T1000 (cell line): ENCODE results near the gene CBLIF.
"Not testable (repeated sequence)": the region's sequence is repeated elsewhere in the genome, so short reads cannot be mapped to it uniquely, and the experiment has no call there.

Source experiments
- DNase-seq: peaks from one replicate; lab custom pipeline; 2025; ENCODE audit warnings: mixed read lengths; lab: John Stamatoyannopoulos, UW

The CBLIF gene

DNA sequence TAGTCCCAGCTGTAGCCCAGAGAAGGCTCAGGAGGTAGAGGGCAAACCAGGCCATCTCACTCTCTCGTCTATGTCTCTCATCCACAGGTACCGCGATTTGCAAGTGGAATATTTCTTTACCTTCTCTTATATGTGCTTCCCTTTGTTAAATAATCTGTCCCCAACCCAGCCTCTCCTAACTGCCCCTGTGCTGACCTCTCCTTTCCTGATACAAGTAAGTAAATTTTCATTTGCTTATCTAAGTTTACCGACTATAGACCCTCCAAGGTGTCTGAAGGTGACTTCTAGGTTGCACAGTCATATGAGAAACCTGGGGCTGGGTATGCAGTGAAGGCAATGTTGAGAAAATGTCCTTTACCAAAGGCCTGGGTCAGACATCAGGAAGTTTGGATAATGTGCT is at the start of gene CBLIF:
CBLIF (minus strand) TSS at position 101 of the 400 bp plus-strand sequence; CDS start at position 55, 46 bp downstream.
- no peak for DNase-seq

DNA sequence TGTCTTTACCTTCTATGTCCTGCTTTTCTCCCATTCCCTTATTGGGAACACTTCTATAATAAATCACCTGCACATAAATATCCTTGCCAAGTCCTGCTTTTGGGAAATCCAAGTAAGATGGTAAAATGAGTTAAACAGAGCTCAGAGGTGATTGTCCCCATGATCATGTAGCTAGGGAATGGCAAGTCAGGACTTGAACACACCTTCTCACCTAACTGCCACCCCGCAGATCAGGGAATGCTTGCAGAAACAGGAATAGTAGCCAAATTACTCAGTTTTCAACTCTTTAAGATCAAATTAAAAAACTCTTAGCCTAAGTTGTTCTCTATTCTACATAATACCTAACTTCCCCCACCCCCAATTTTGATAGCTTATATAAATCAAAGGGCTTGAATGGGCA is 49.3 kb upstream of the CBLIF start:
- no peak for DNase-seq

DNA sequence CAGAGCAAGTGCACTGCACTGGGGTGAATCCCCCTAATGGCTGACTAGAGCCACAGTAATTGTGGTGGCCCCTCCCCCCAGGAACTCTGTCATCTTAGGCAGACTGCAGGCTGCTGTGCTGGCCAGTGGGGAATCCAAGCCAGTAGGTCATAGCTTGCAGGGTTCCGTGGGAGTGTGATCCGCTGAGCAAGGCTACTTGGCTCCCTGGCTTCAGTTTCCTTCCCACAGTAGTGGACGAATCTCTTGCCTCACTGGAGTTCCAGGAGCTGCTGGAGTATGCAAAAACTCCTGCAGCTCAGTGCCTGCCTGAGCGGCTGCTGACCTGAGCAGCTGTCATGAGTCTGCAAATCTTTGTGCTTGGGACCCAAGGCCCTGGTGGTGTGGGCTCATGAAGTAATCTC is 46.5 kb upstream of the CBLIF start:
- no peak for DNase-seq

DNA sequence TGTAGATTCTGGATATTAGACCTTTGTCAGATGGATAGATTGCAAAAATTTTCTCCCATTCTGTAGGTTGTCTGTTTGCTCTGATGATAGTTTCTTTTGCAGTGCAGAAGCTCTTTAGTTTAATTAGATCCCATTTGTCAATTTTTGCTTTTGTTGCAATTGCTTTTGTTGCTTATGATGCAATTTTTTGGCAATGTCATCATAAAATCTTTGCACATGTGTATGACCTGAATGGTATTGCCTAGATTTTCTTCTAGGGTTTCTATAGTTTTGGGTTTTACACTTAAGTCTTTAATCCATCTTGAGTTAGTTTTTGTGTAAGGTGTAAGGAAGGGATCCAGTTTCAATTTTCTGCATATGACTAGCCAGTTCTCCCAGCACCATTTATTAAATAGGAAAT is 41.9 kb upstream of the CBLIF start:
- not testable (repeated sequence) for DNase-seq

DNA sequence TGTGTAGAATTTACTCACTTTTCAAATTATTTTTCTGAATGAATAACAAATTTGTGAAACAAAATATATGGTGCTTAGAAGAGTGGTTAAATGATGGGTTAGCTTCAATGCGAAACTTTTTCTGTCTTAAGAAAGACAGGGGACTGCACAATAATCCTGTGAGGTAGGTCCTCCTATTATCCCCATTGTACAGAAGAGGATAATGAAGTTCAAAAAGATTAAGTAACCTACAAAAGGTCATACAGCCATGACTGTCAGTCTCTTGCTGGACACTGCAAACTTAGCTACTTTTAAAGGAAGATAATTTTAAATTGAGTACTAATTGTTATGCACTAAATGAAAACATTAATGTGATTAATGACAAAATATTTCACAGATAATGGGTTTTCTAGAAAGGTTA is 38.3 kb upstream of the CBLIF start:
- no peak for DNase-seq

DNA sequence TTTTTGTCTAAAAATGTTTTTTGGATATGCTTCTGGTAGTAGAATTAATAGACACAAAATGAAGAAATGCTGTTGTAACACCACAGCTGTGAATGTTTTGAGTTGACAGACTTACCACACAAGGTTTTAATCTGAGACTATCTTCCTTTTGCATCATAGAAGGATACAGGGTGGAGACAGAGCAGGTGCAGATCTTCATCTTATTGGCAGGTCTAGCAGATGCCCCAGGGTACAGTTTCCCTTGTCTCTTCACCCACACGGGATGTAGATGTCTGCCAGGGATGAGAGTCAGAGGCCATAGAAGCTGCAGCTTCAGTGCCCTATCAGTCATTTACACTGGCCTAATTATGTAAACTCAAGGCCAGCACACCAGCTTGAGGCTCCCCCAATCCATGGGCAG is 34.3 kb upstream of the CBLIF start:
- DNase-seq = no peak

DNA sequence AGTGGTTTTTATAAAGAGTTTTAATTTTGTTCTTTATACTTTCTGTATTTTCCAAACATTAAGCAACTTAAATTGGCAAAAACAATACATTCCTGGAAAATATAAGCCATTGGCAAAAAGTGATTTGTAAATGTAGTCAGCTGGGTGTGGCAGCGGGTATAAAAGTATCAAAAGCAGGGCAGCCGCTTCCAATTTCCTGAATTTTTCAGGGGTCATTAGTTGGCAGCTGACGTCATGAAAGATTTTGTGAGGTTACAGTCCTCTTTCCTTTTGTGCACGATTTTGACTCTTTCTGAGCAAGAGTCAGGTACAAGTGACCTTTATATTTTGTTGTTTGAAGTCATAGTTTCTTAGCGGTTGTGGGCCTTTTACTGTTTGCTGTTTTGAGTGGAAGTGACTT is 33.3 kb upstream of the CBLIF start, which contains the start of gene OOSP3:
OOSP3 (plus strand) TSS at position 208 of the 400 bp plus-strand sequence; CDS start at position 235, 27 bp downstream.
- DNase-seq = no peak

DNA sequence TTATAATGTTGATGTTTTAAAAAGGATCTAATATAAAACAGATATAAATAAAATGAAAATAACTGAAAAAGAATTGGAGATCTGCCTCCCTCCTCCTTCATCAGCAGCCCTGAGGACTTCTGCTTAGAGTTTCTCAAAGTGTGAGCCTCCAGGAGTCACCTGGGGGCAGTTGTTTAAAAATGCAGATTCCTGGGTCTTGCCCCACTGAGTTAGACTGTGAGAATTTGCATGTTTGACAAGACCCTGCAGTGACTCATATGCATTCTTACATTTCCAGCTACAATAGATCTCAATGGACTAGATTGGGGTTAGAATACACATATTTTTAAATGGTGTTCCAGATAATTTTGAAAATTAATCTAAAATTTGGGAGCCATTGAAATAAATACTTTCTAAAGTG is 32.5 kb upstream of the CBLIF start:
- no peak for DNase-seq

DNA sequence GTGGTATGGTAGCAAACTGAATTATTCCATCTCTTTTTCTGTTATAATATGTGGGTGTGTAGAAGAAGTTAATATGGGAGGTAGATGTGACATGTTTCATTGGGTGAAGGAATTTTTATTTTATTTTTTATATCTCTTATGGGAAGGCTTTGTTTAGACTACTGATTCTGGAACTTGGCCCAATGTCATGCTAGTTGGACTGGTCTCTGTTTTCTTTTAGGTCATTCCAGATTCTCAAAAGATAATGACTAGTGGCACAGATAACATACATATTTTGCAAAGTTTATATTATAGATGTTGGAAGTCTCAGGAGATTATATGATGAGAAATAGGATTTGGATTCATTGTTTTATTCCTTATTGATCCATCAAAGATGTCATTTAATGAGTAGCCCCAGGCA is 32.0 kb upstream of the CBLIF start:
- no peak for DNase-seq

DNA sequence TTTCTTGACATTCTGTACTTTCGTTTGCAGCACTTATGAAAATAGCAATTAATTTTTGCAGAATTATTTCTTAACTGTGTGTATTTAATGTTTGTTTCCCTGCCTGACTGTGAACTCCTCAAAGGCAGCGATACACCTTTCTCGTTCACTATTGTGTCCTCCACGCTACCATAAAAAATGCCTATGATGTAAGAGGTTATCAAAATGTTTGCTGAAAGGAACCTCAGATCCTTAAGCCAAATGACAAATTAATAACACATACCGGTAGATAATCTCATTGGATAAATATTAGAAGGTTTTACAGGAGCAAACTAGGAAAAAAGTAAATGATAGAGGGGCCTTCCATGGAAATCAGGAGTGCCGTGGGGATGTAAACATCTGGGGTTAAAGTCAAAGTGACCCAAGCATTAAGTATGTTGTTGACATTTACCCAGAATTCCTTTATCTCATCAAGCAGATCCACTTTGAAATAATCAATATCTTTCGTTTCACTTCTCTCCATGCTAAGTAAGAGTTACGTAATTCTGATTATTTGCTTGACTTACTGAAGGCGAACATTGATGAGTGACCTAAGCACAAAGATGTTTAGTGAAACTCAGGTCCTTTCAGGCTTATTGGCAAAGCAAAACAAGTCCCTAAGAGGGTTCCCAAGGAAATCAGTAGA is 30.7 kb upstream of the CBLIF start:
- no peak for DNase-seq

DNA sequence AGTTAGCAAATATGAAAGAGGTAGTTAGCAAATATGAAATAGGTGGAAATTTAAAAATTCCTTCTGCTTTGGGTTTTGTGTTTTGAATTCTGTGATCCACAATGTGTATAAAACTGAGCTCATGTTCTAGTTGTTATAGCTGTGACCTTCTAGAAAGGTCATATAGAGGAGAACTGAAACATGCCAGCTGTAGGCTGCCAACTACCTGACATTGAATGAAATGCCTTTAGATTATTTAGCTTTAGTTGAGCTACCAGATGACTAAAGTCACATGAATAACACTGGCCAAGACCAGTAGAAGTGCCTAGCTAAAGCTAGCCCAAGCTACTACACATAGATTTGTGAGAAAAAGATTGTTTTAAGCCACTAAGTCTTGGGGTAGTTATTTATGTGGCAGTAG is 26.8 kb upstream of the CBLIF start:
- no peak for DNase-seq

DNA sequence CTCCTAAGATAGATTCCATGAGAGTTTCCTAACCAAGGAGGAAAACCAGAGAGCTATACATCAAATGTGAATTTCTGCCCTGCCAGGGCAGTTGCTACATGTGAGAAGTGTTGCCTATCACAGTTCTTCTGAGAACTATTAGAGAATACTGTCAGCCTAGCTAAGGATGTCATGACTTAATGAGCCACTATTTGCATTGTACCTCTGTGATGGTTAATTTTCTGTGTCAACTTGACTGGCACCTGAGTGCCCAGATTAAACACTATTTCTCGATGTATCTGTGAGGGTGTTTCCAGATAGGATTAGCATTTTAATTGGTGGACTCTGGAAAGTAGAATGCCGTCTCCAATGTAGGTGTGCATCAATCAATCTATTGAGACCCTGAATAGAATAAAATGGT is 22.6 kb upstream of the CBLIF start:
- no peak for DNase-seq

DNA sequence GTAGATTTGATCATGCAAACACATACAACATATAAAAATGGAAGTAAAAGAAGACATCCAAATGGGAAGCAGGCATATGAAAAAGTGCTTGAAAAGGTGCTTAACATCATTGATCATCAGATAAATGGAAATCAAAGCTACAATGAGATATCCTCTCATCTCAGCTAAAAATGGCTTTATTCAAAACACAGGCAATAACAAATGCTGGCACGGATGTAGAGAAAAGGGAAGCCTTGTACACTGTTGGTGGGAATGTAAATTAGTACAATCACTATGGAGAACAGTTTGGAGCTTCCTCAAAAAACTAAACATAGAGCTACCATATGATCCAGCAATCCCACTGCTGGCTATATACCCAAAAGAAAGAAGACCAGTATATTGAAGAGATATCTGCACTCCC is 21.5 kb upstream of the CBLIF start:
- DNase-seq = no peak

DNA sequence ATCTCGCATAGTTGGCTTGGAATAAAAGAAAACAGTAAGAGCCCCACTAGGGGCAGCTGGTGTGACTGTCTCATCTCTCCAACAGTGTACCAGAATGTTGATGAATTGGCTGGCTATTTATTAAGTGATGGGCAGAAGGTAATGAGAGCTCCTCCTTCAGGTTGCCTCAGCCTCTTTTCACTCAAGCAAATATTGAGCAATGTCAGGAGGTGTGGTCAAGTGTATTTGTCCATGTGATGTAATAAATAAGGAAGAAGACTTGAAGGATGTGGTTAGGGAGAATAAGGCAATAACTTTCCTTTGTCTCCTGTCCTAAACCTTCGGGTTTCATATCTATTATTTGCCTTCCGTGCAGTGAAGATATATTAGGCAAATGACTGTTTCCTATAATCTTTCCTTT is 21.1 kb upstream of the CBLIF start, which contains the start of gene TCN1:
TCN1 (minus strand) TSS at position 91 of the 400 bp plus-strand sequence; CDS start at position 74, 17 bp downstream.
- DNase-seq = no peak

DNA sequence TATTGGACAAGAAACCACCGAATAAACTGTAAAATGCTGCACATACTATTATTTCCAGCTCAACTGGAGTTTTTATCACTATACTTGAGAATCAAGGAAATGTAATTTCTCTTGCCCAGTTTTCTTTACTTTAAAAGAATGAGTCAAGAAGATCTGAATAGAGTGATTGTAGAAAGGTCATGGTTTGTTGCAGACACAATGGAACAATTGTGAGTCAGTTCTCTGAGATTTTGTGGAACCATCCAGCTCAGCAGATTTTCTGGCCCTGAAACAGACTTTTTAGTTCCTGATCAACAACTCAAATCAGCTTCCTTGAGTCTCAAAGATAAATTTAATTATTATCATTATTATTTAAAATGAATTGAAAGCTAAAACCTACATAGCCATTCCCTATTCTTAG is 19.7 kb upstream of the CBLIF start:
- DNase-seq = no peak

DNA sequence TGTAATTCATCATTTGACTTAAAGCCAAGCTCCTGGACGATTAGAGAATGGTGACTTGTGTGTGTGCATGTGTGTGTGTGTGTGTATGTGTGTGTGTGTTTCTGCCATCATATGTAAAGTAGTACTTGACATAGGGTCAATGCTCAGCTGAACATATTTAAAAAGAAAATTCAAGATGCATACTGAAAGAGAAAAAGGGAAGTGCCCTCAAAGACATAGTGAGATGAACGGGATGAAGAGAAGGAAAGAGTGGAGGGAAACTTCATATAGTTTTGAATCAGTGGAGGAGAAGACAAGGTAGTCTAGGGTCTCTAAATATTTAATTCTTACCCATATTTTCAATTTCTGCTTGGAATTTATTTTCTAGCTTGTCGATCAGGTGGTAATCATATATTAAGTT is 17.0 kb upstream of the CBLIF start:
- no peak for DNase-seq

DNA sequence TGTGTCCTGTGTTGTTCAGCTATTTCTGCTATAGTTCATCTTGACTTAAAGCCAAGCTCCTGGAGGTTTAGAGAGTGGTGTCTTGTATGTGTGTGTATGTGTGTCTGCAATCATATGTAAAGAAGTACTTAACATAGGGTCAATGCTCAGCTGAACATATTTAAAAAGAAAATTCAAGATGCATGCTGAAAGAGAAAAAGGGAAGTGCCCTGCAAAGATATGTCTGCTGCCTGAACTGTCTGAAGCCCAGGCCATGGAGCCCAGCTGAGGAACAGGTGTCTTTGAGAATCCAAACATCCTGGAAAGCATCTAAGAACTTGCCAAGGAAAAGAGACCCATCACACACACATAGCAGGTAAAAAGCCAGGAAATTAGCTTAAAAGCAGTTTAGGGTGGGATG is 14.4 kb upstream of the CBLIF start:
- DNase-seq = no peak

DNA sequence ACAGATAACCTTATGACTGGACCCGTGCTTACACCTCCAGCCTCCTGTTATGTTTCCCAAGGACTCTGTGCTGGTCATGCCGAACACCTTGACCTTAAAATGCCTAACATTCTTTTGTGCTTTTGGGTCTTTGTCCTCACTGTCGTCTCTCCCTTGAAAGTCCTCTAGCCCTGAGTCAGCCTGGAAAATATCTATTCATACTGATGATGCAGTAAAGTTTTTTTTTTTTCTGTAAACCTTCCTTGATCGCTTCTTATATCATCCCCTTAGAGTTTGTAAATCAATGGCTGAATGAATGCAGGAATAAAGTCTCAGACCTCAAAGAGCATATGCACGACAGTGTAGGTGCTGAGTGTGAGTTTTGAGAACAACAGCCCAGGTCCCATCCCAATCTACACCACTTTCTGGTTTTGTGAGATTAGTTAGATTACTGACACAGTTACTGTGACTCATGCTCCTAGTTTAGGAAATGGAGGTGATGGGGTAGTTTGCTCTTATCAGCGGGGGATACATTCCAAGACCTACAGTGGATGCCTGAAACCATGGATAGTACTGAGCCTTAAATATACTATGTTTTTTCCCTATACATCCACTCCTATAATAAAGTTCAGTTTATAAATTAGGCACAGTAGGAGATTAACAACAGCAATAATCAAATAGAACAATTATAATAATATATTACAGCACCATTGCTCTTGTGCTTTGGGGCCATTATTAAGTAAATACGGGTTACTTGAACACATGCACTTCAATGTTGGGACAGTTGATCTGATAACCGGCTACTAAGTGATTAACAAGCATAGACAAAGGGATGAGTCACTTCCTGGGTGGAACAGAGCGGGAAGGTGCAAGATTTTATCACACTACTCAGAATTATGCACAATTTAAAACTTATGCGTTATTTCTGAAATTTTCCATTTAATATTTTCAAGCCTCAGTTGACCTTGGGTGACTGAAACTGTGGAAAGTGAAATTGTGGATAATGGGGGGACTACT is 12.4 kb upstream of the CBLIF start:
- no peak for DNase-seq

DNA sequence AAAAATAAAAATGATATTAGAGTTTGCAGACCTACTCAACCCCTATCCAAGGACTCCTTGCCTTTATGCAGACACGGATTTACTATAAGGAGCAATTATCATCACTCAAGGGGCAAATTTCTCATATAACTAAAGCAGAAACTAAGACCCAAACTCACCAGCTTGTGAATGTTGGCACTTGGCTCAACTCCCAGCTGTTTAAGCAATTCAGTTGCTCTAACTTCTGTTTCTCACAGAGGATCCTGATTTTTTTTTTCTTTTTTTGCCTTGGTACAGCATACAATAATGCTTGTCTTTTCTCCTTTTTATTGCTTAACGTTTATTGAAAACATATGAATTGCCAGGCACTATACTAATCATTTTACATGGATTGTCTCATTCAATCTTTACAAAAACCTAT is 9.6 kb upstream of the CBLIF start:
- DNase-seq = no peak

DNA sequence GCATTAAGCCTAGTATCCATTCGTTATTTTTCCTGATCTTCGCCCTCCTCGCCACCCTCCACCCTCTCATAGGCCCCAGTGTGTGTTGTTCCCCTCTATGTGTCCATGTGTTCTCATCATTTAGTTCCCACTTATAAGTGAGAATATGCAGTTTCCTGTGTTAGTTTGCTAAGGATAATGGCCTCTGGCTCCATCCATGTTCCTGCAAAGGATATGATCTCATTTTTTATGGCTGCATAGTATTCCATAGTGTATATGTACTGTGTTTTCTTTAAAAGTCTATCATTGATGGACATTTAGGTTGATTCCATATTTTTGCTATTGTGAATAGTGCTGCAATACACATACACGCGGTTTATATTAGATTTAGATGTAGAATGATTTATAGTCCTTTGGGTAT is 6.1 kb upstream of the CBLIF start:
- not testable (repeated sequence) for DNase-seq

DNA sequence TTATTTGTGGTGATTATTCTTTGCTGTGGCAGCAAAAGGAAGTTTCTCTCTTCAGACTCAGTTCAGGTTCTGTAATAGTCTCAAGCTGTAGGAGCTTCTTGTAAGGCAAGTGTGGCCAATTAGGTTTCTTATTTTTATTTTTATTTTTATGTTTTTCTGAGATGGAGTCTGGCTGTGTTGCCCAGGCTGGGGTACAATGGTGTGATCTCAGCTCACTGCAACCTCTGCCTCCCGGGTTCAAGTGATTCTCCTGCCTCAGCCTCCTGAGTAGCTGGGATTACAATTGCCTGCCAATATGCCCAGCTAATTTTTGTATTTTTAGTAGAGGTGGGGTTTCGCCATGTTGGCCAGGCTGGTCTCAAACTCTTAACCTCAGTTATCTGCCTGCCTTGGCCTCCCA is 4.3 kb upstream of the CBLIF start:
- not testable (repeated sequence) for DNase-seq

DNA sequence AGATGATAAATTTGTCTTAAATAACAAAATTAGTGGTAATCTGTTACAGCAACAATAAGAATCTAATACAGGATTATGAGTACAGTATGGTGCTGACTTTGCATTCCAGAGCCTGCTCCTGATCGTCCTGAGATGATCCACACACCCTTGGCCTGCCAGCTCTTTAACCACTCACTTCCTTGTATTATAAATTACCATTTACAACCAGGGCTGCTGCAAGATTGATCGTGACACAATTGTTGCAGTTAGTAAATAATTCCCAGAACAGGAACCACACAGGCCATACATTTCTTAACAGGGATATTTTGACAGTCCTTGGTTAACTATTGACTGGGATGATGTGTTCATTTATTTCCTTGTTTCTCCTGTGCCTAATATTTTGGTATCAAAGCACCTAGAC is 3.8 kb upstream of the CBLIF start:
- no peak for DNase-seq

DNA sequence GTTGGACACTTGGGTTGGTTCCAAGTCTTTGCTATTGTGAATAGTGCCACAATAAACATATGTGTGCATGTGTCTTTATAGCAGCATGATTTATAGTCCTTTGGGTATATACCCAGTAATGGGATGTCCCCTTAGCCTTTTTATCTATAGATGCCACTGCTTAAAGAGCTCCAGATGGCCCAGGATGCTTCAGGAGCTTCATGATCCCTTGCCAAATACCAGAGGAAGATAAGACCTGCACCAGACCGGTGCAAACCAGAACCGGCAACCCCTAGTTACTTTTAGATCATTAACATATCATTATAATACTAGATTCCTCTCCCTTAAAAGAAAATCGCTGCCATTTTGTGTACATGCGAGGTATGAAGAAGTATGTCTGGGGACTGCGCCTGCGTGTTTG is 3.1 kb upstream of the CBLIF start:
- not testable (repeated sequence) for DNase-seq
